Adipocyte (in vitro differentiated cells): ENCODE measurements around the gene CELF6.

Experiments
- DNase-seq: peaks from one replicate; pipeline ENCODE4 v3.0.0-alpha.2; 2015; ENCODE audit warnings: low read depth
- H3K27me3 ChIP-seq: replicated peaks from 2 replicates; pipeline ENCODE4 v1.7.0; 2013; ENCODE audit warnings: mild to moderate bottlenecking, low read length, moderate library complexity; ENCODE audit not compliant: control insufficient read depth, insufficient read depth
- H3K36me3 ChIP-seq: 2 replicates; pipeline ENCODE4 v1.7.0; 2013; ENCODE audit warnings: low read length, mild to moderate bottlenecking, moderate library complexity; ENCODE audit not compliant: control insufficient read depth, insufficient read depth, severe bottlenecking
- H3K4me1 ChIP-seq: 2 replicates; pipeline ENCODE4 v1.7.0; 2013; ENCODE audit warnings: mild to moderate bottlenecking, low read length, moderate library complexity; ENCODE audit not compliant: control insufficient read depth, insufficient read depth
- H3K4me3 ChIP-seq: 2 replicates; pipeline ENCODE4 v1.7.0; 2013; ENCODE audit warnings: mild to moderate bottlenecking, low read length, moderate library complexity
- H3K9ac ChIP-seq: 2 replicates; pipeline ENCODE4 v1.7.0; 2013; ENCODE audit warnings: mild to moderate bottlenecking, low read length, moderate library complexity
- H3K9me3 ChIP-seq: 2 replicates; pipeline ENCODE4 v1.7.0; 2013; ENCODE audit warnings: mild to moderate bottlenecking, low read length, moderate library complexity; ENCODE audit not compliant: control insufficient read depth

CELF6 gene

GRCh38 chr15:72342385-72342784 lies 22.4 kb upstream of the CELF6 start:
- H3K27me3 ChIP-seq: no peaks in the 10 kb centered on the region
- H3K4me3 ChIP-seq: no peak overlapping the region
- no peaks in the 10 kb centered on the region for H3K9me3 ChIP-seq
- peak; percentile 19 for DNase-seq
- H3K36me3 ChIP-seq: peaks cover 48% of the 10 kb centered on the region
- H3K4me1 ChIP-seq: peaks cover 19% of the 10 kb centered on the region
- H3K9ac ChIP-seq: no peak overlapping the region

- peak; percentile 7 for DNase-seq
- H3K9me3 ChIP-seq: no peaks in the 10 kb centered on the region
- H3K9ac ChIP-seq: no peak overlapping the region
- peaks cover 38% of the 10 kb centered on the region for H3K36me3 ChIP-seq
- H3K4me3 ChIP-seq: no peak overlapping the region
- no peaks in the 10 kb centered on the region for H3K27me3 ChIP-seq
- H3K4me1 ChIP-seq: peaks cover 19% of the 10 kb centered on the region
These were observed 21.4 kb upstream of the CELF6 start for GRCh38 chr15:72341361-72341760.

- Histone ChIP-seq H3K4me3 (no peak overlapping the region), H3K4me1 (peaks cover 19% of the 10 kb centered on the region), H3K9me3 (no peaks in the 10 kb centered on the region), H3K27me3 (no peaks in the 10 kb centered on the region), H3K36me3 (peaks cover 28% of the 10 kb centered on the region), H3K9ac (peak overlapping the region; percentile 57)
- peak; percentile 52 for DNase-seq
These were observed 20.4 kb upstream of the CELF6 start for GRCh38 chr15:72340366-72340765.

- Histone ChIP-seq H3K9ac (peak overlapping the region; percentile 57), H3K27me3 (no peaks in the 10 kb centered on the region), H3K9me3 (no peaks in the 10 kb centered on the region), H3K4me1 (peaks cover 19% of the 10 kb centered on the region), H3K36me3 (peaks cover 24% of the 10 kb centered on the region), H3K4me3 (no peak overlapping the region)
- peak; percentile 93 for DNase-seq
These were observed 19.8 kb upstream of the CELF6 start for GRCh38 chr15:72339777-72340177.

GRCh38 chr15:72338617-72339321 lies 18.8 kb upstream of the CELF6 start:
- Histone ChIP-seq H3K27me3 (no peaks in the 10 kb centered on the region), H3K9me3 (no peaks in the 10 kb centered on the region), H3K36me3 (peaks cover 15% of the 10 kb centered on the region), H3K4me3 (peak overlapping the region; percentile 53), H3K4me1 (peaks cover 19% of the 10 kb centered on the region), H3K9ac (peak overlapping the region; percentile 80)
- DNase-seq: peak; percentile 96

- H3K4me1 ChIP-seq: peaks cover 19% of the 10 kb centered on the region
These were observed 18.2 kb upstream of the CELF6 start for GRCh38 chr15:72338148-72338547.

GRCh38 chr15:72334842-72335241 lies 14.9 kb upstream of the CELF6 start:
- H3K27me3 ChIP-seq: no peaks in the 10 kb centered on the region
- H3K9ac ChIP-seq: no peak overlapping the region
- H3K36me3 ChIP-seq: peaks cover 5% of the 10 kb centered on the region
- H3K9me3 ChIP-seq: no peaks in the 10 kb centered on the region
- peaks cover 11% of the 10 kb centered on the region for H3K4me1 ChIP-seq
- no peak overlapping the region for H3K4me3 ChIP-seq
- DNase-seq: no peak

More at GRCh38 chr15:72338148-72338547, 18.2 kb upstream of the CELF6 start:
- Histone ChIP-seq H3K27me3 (no peaks in the 10 kb centered on the region), H3K9me3 (no peaks in the 10 kb centered on the region), H3K36me3 (peaks cover 8% of the 10 kb centered on the region), H3K9ac (no peak overlapping the region), H3K4me3 (no peak overlapping the region)
- DNase-seq: no peak

GRCh38 chr15:72331021-72331420 lies 11.1 kb upstream of the CELF6 start:
- Histone ChIP-seq H3K9me3 (no peaks in the 10 kb centered on the region), H3K36me3 (peaks cover 16% of the 10 kb centered on the region), H3K4me3 (no peak overlapping the region), H3K27me3 (no peaks in the 10 kb centered on the region), H3K4me1 (no peaks in the 10 kb centered on the region), H3K9ac (no peak overlapping the region)
- DNase-seq: no peak

- H3K36me3 ChIP-seq: peaks cover 21% of the 10 kb centered on the region
- peaks cover 12% of the 10 kb centered on the region for H3K9me3 ChIP-seq
- H3K9ac ChIP-seq: no peak overlapping the region
- H3K27me3 ChIP-seq: peaks cover 2% of the 10 kb centered on the region
- no peak overlapping the region for H3K4me3 ChIP-seq
- peaks cover 3% of the 10 kb centered on the region for H3K4me1 ChIP-seq
- no peak for DNase-seq
These were observed 3.8 kb upstream of the CELF6 start for GRCh38 chr15:72323752-72324151.

GRCh38 chr15:72319360-72319984 lies 485 bp downstream of the CELF6 start:
- peak; percentile 82 for DNase-seq
- Histone ChIP-seq H3K27me3 (peaks cover 14% of the 10 kb centered on the region), H3K4me3 (no peak overlapping the region), H3K9me3 (peaks cover 10% of the 10 kb centered on the region), H3K9ac (no peak overlapping the region), H3K4me1 (peaks cover 3% of the 10 kb centered on the region), H3K36me3 (peaks cover 4% of the 10 kb centered on the region)

- Histone ChIP-seq H3K9me3 (peaks cover 2% of the 10 kb centered on the region), H3K4me3 (no peak overlapping the region), H3K9ac (no peak overlapping the region), H3K4me1 (peaks cover 3% of the 10 kb centered on the region), H3K36me3 (peaks cover under 1% of the 10 kb centered on the region), H3K27me3 (peaks cover 14% of the 10 kb centered on the region)
- no peak for DNase-seq
These were observed 1.5 kb downstream of the CELF6 start for GRCh38 chr15:72318408-72318942.
